ENCODE measurements around the gene NTSR1. TPM values are rescaled to one million over a fixed set of nuclear protein-coding genes. Genes with fewer than 3 reads are reported as not detected.

The NTSR1 gene
- total RNA-seq, 2 donors from 2014 or later = 0.74 TPM; not detected in 1

- no peak overlapping the region for H3K27ac ChIP-seq
- H3K36me3 ChIP-seq = no peaks in the 10 kb centered on the region
- H3K4me1 ChIP-seq (replicated peaks) = no peaks in the 10 kb centered on the region
- DNase-seq (ENCODE audit: low spot score) = no peak
- WGBS = 89% methylated on average over 11 of the region's 11 CpGs
- H3K4me3 ChIP-seq = no peak overlapping the region
- H3K9me3 ChIP-seq = no peaks in the 10 kb centered on the region
- intact Hi-C loops (cut with DNase I) = loop anchor here (10.0 kb wide), 1 partner anchor 340 kb away; no protein-coding TSS in a partner anchor
- peaks cover 3% of the 10 kb centered on the region for H3K27me3 ChIP-seq (replicated peaks; ENCODE audit: insufficient read depth)
- TF ChIP-seq CTCF (IDR thresholded peaks at IDR 0.05) = no peak
- no peak for TF ChIP-seq POLR2A (IDR thresholded peaks at IDR 0.05)
- TF ChIP-seq POLR2AphosphoS5 (IDR thresholded peaks at IDR 0.05) = no peak
These were observed 34.3 kb upstream of the NTSR1 start for GRCh38 chr20:62674370-62674769.

- no peaks in the 10 kb centered on the region for H3K36me3 ChIP-seq
- H3K9me3 ChIP-seq = no peaks in the 10 kb centered on the region
- no peak overlapping the region for H3K27ac ChIP-seq
- no peak for DNase-seq (ENCODE audit: low spot score)
- intact Hi-C loops (cut with DNase I) = loop anchor here (10.0 kb wide), 1 partner anchor 339 kb away; no protein-coding TSS in a partner anchor
- WGBS = 79% methylated on average over 24 of the region's 25 CpGs
- TF ChIP-seq POLR2AphosphoS5 (IDR thresholded peaks at IDR 0.05) = no peak
- TF ChIP-seq CTCF (IDR thresholded peaks at IDR 0.05) = no peak
- no peak for TF ChIP-seq POLR2A (IDR thresholded peaks at IDR 0.05)
- no peak overlapping the region for H3K4me3 ChIP-seq
- no peaks in the 10 kb centered on the region for H3K4me1 ChIP-seq (replicated peaks)
- peaks cover 3% of the 10 kb centered on the region for H3K27me3 ChIP-seq (replicated peaks; ENCODE audit: insufficient read depth)
These were observed 33.3 kb upstream of the NTSR1 start for GRCh38 chr20:62675156-62675876.

GRCh38 chr20:62675877-62676260, 32.8 kb upstream of the NTSR1 start:
- no peaks in the 10 kb centered on the region for H3K9me3 ChIP-seq

GRCh38 chr20:62676976-62677375, 31.7 kb upstream of the NTSR1 start:
- Histone ChIP-seq H3K27me3 (replicated peaks; ENCODE audit: insufficient read depth) (peaks cover 3% of the 10 kb centered on the region), H3K27ac (no peak overlapping the region), H3K36me3 (no peaks in the 10 kb centered on the region), H3K4me1 (replicated peaks) (no peaks in the 10 kb centered on the region), H3K9me3 (no peaks in the 10 kb centered on the region), H3K4me3 (no peak overlapping the region)
- DNase-seq (ENCODE audit: low spot score) = no peak
- intact Hi-C loops (cut with DNase I) = loop anchor here (10.0 kb wide), 1 partner anchor 338 kb away; no protein-coding TSS in a partner anchor
- WGBS = 80% methylated on average over 9 of the region's 9 CpGs
- TF ChIP-seq POLR2A (IDR thresholded peaks at IDR 0.05) (no peak), CTCF (IDR thresholded peaks at IDR 0.05) (no peak), POLR2AphosphoS5 (IDR thresholded peaks at IDR 0.05) (no peak)

More at GRCh38 chr20:62675877-62676260, 32.8 kb upstream of the NTSR1 start:
- H3K36me3 ChIP-seq = no peaks in the 10 kb centered on the region
- peaks cover 3% of the 10 kb centered on the region for H3K27me3 ChIP-seq (replicated peaks; ENCODE audit: insufficient read depth)
- no peak overlapping the region for H3K27ac ChIP-seq
- no peak overlapping the region for H3K4me3 ChIP-seq
- DNase-seq (ENCODE audit: low spot score) = no peak
- H3K4me1 ChIP-seq (replicated peaks) = no peaks in the 10 kb centered on the region
- WGBS = 68% methylated on average over 14 of the region's 14 CpGs
- TF ChIP-seq POLR2A (IDR thresholded peaks at IDR 0.05) (no peak), POLR2AphosphoS5 (IDR thresholded peaks at IDR 0.05) (no peak), CTCF (IDR thresholded peaks at IDR 0.05) (no peak)
- intact Hi-C loops (cut with DNase I) = loop anchor here (10.0 kb wide), 1 partner anchor 339 kb away; no protein-coding TSS in a partner anchor

- Histone ChIP-seq H3K9me3 (no peaks in the 10 kb centered on the region), H3K27ac (no peak overlapping the region), H3K27me3 (replicated peaks; ENCODE audit: insufficient read depth) (peaks cover 3% of the 10 kb centered on the region), H3K4me1 (replicated peaks) (no peaks in the 10 kb centered on the region), H3K36me3 (no peaks in the 10 kb centered on the region), H3K4me3 (no peak overlapping the region)
- TF ChIP-seq POLR2AphosphoS5 (IDR thresholded peaks at IDR 0.05) (no peak), CTCF (IDR thresholded peaks at IDR 0.05) (no peak), POLR2A (IDR thresholded peaks at IDR 0.05) (no peak)
- 89% methylated on average over 10 of the region's 10 CpGs for WGBS
- DNase-seq (ENCODE audit: low spot score) = no peak
- intact Hi-C loops (cut with DNase I) = loop anchor here (10.0 kb wide), 1 partner anchor 337 kb away; no protein-coding TSS in a partner anchor
These were observed 31.0 kb upstream of the NTSR1 start for GRCh38 chr20:62677678-62678077.
